Mesodermal cell (in vitro differentiated cells): ENCODE measurements around the gene CORO7.

Experiments
- H3K27ac ChIP-seq: 2 replicates; pipeline ENCODE4 v1.7.0; 2013; ENCODE audit warnings: mild to moderate bottlenecking, low read depth, low read length, moderate library complexity; ENCODE audit not compliant: severe bottlenecking
- H3K36me3 ChIP-seq: 2 replicates; pipeline ENCODE4 v1.7.1; 2013; ENCODE audit warnings: mild to moderate bottlenecking, low read length, moderate library complexity; ENCODE audit not compliant: control insufficient read depth, insufficient read depth
- H3K4me1 ChIP-seq: one replicate; pipeline ENCODE4 v1.7.1; 2013; ENCODE audit warnings: mild to moderate bottlenecking, low read length; ENCODE audit not compliant: insufficient read depth, control insufficient read depth, poor library complexity, severe bottlenecking
- H3K4me3 ChIP-seq: 2 replicates; pipeline ENCODE4 v1.7.0; 2013; ENCODE audit warnings: low read length, control low read depth, mild to moderate bottlenecking; ENCODE audit not compliant: insufficient read depth, poor library complexity, severe bottlenecking; ENCODE audit errors: extremely low read depth
- H3K9me3 ChIP-seq: 2 replicates; pipeline ENCODE4 v1.7.1; 2013; ENCODE audit warnings: mild to moderate bottlenecking, low read length, moderate library complexity; ENCODE audit not compliant: control insufficient read depth
- WGBS, 2 experiments: methylation state at CpG; one replicate each; pipeline ENCODE4 v1.1.5; 2013; ENCODE audit warnings: missing lambda C conversion rate in 2 of 2; ENCODE audit not compliant: insufficient coverage in 2 of 2; 5-methylcytosine and 5-hydroxymethylcytosine counted together

The CORO7 gene

GRCh38 chr16:4322121-4323052, 94.0 kb downstream of the CORO7 start:
- Histone ChIP-seq H3K27ac (no peak overlapping the region), H3K36me3 (no peaks in the 10 kb centered on the region), H3K9me3 (no peaks in the 10 kb centered on the region), H3K4me1 (peaks cover 57% of the 10 kb centered on the region), H3K4me3 (no peak overlapping the region)
- WGBS, 2 experiments = 95 to 96% methylated on average over 21 to 27 of the region's 30 CpGs

DNA sequence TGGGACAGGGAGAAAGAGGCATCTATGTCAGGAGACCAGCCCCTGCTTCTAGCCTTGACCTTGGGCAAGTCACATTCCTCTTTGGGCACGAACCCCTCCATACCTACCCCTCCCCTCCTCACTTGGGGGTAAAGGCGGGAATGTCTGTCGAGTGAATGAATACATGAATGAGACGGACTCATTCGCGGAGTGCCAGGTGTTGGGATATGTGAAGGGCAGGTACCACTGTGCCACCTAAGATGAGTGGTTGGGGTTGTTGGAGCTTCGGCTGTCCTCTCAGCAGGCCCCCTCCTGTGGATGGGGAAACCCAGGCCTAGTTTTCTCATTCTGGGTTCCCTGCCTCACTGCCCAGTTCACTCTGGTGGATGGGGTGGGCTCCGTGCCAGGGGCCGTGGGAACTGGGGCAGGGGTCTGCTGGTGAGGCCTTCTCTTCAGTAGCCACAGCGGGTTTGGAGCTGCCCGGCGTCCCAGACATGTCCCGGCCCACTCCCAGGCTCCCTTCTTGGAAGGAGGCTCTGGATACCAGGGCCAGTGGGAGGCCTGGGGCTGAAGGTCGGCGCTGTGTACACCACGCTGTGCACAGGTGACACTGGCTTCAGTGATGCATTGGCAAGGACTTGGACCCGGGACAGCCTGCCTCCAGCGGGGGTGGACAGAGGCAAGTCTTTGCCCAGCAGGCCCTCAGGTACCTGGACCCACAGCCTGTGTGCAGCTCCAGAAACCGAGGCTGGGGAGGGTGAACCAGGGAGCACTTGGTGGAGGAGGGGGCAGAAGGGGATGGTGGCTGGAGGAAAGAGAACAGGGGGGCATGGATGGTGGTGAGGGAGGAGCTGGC, 94.9 kb downstream of the CORO7 start:
- WGBS, 2 experiments = 92 to 98% methylated on average over 15 to 16 of the region's 19 CpGs
- no peak overlapping the region for H3K27ac ChIP-seq
- no peak overlapping the region for H3K4me3 ChIP-seq
- no peaks in the 10 kb centered on the region for H3K36me3 ChIP-seq
- H3K9me3 ChIP-seq = no peaks in the 10 kb centered on the region
- H3K4me1 ChIP-seq = peaks cover 59% of the 10 kb centered on the region

DNA sequence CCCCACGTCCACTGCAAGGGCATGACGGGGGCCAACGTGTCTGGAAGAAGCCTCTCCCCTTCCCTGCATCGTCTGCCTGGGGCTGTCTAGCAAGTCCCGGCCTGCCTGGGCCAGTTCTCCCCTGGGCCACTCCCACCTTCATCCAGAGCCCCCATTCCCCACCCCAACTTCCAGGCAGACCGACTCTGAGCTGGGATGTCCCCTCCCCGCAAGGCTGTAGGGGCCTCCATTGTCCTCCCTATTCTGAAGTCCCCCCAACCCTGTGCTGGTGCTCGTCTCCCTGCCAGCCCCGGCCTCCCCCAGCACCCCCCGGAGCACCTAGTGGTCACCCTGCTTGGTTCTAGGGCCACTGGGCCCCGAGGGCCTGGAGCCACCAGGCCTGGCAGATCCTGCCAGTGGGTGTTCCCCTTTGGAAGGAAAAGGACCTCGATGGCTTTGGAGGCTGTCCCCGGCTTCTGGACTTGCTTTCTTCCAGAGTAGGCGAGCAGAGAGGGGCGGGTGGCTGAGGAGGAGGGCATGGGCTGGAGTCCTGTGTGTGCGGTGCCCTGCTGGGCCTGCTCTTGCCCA, 95.7 kb downstream of the CORO7 start:
- H3K4me1 ChIP-seq = peaks cover 57% of the 10 kb centered on the region
- H3K27ac ChIP-seq = no peak overlapping the region
- no peaks in the 10 kb centered on the region for H3K36me3 ChIP-seq
- no peaks in the 10 kb centered on the region for H3K9me3 ChIP-seq
- WGBS, 2 experiments = 79 to 95% methylated on average over 11 to 16 of the region's 16 CpGs
- H3K4me3 ChIP-seq = no peak overlapping the region

DNA sequence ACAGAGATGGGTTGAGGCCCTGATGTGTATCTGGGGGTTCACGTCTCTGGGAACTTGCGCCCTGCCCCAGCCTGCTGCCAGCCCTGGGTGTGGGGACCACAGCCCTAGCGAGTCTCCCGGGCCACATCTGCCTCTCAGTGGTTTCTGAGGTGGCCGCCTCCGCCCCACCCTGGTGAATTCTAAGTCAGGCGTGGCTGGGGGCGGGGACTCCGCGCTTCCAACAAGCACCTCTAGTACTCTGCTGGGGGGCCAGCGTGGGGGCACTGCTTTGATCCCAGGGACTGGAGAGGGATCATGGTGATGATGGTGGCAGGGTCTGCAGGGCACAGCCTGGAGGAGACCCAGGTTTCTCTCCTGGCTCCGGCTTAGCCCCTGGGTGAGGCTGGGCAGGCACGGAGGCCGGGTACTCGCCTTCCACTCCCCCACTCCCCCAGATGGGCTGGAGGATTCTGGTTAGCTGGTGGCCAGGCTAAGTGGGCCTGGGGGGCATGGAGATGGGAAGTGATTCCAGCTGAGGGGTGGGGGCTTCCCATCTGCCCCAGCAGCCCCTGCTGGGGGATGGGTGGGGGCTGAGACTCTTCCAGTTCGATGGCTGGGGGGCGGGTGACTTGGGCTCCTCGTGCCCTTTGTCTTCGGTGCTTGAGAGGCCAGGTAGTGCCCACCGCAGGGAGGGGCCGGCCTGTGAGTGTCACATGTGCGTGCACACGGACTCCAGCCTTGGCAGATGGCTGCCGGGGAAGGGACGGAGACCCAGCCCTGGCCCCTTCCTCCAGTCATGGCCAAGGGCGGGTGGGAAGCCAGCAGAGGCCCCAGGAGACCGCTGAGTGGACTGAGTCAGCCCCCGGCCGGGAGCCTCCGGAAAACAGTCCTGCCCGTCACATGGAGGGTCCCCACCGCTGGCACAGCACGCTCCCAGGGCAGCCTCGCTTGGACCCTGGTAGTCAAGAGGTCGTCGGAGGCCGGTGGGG, 96.7 kb downstream of the CORO7 start:
- H3K27ac ChIP-seq = no peak overlapping the region
- no peaks in the 10 kb centered on the region for H3K9me3 ChIP-seq
- no peak overlapping the region for H3K4me3 ChIP-seq
- 88 to 92% methylated on average over 28 to 31 of the region's 37 CpGs for WGBS, 2 experiments
- H3K4me1 ChIP-seq = peaks cover 57% of the 10 kb centered on the region
- no peaks in the 10 kb centered on the region for H3K36me3 ChIP-seq

- Histone ChIP-seq H3K27ac (no peak overlapping the region), H3K36me3 (no peaks in the 10 kb centered on the region), H3K4me1 (peaks cover 51% of the 10 kb centered on the region), H3K9me3 (no peaks in the 10 kb centered on the region), H3K4me3 (no peak overlapping the region)
- WGBS, 2 experiments = 85 to 89% methylated on average over 2 to 3 of the region's 5 CpGs
Observed at GRCh38 chr16:4318967-4319366, 97.4 kb downstream of the CORO7 start.

GRCh38 chr16:4318451-4318910, 97.9 kb downstream of the CORO7 start:
- H3K4me1 ChIP-seq = peaks cover 46% of the 10 kb centered on the region
- no peak overlapping the region for H3K4me3 ChIP-seq
- no peaks in the 10 kb centered on the region for H3K9me3 ChIP-seq
- no peaks in the 10 kb centered on the region for H3K36me3 ChIP-seq
- 63 to 87% methylated on average over 6 to 7 of the region's 13 CpGs for WGBS, 2 experiments
- H3K27ac ChIP-seq = no peak overlapping the region

DNA sequence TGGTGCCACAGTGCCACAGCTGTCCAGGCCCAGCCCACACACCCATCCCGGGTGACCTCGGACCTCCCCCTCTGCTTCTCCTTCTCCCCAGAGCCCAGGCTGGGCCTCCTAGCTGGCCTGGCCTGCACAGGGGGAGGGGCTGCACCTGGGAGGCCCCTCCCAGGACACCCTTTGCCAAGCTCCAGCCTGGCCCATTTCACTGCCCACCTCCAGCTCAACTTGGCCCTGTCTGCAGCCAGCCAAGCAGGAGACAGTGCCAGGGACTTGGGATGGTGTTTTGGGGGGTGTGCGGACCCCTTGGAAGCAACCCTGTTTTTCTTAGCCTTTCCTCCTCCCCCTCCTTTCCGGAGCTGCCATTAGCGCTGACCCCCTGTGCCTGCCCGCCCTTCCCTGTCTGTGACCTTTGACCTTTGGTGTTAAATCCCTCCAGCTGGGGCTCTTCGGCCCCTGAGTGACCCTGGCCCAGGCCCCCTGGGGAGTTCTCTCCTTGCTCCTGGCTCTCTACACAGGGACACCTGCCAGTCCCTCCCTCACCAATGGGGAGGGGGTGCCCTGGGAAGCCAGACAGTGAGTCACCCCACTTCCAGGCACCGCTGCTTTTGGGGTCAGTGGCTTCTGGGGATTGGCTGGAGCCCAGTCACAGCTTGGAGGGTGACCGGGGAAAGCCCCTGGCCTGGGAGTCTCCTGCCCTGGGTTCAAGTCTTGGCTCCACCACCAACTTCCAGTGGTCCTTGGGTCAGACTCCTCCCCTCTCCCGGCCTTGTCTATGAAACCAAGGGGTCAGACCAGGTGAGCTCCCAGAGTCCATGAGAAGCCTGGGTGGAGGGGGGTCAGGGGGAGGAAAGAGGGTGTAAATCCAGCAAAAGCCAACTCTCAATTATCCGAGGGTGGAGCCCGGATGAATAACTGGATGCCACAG, 98.6 kb downstream of the CORO7 start:
- no peaks in the 10 kb centered on the region for H3K9me3 ChIP-seq
- peaks cover 40% of the 10 kb centered on the region for H3K4me1 ChIP-seq
- H3K36me3 ChIP-seq = no peaks in the 10 kb centered on the region
- H3K27ac ChIP-seq = no peak overlapping the region
- whole genome bisulfite sequencing, 2 experiments = 67 to 89% methylated on average over 7 to 10 of the region's 12 CpGs
- peak overlapping the region; percentile 67 for H3K4me3 ChIP-seq

DNA sequence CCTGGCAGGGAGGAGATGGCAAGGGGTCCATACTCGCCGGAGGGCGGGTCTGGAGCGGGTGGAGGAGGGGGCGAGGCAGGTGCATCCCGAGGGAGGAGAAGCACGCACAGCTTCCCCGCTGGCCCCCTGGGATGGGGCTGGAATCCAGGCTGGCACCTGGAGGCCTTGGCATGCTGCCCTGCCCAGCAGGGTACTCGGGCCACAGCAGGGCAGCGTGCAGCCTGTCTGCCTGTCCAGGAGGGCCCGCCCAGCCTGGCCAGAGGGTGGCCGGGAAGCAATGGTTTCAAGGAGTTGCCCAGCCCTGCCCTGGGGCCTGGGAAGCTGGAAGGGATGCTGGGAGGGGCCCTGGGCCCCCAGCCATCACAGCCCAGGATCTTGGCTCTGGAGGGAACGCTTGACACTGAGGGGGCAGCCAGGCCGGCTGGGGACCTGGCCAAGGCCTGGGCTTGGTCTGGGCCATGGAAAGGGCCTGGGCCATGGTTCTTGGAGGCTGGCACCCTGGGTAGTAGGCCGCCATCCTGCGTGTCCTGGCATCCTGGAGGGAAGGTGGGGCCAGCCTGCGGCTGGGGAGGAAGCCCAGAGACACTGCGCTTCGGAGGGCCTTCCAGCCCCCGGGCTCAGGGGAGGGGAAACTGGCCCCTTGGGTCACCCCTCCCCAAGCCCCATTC, 99.4 kb downstream of the CORO7 start:
- Histone ChIP-seq H3K9me3 (no peaks in the 10 kb centered on the region), H3K36me3 (no peaks in the 10 kb centered on the region), H3K27ac (no peak overlapping the region), H3K4me3 (peak overlapping the region; percentile 67), H3K4me1 (peaks cover 40% of the 10 kb centered on the region)
- 28 to 42% methylated on average over 17 to 19 of the region's 20 CpGs for WGBS, 2 experiments
